GM12874 (cell line): Measurements from ENCODE around the gene PANX1.

Source experiments
- TF ChIP-seq, protein P1 (sequence below): IDR thresholded peaks from 2 replicates; pipeline ENCODE4 v1.5.1; 2011; ENCODE audit warnings: low read depth, mild to moderate bottlenecking, control low read depth, low read length, moderate library complexity; ENCODE audit not compliant: insufficient read depth

Gene PANX1

DNA sequence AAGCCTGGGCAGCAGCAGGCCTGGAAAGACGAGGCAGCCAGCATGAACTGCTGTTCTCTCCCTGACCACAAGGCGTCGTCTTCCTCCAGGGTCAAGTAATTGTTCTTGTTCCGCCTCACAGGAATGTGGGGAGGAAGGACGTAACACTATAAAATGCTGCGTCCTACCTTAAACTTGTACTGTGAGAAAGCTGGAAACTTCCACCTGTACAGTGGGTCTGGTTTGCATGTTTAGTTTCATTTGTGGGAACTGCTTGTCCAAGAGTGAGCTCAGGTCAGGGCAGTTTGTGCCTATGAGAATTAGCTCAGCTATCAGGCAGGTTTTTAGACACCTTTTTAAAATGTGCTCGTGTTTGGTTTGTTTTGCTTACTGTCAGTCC, 55.2 kb downstream of the PANX1 start:
- TF ChIP-seq, protein P1, sequence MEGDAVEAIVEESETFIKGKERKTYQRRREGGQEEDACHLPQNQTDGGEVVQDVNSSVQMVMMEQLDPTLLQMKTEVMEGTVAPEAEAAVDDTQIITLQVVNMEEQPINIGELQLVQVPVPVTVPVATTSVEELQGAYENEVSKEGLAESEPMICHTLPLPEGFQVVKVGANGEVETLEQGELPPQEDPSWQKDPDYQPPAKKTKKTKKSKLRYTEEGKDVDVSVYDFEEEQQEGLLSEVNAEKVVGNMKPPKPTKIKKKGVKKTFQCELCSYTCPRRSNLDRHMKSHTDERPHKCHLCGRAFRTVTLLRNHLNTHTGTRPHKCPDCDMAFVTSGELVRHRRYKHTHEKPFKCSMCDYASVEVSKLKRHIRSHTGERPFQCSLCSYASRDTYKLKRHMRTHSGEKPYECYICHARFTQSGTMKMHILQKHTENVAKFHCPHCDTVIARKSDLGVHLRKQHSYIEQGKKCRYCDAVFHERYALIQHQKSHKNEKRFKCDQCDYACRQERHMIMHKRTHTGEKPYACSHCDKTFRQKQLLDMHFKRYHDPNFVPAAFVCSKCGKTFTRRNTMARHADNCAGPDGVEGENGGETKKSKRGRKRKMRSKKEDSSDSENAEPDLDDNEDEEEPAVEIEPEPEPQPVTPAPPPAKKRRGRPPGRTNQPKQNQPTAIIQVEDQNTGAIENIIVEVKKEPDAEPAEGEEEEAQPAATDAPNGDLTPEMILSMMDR, result peak; percentile 79

DNA sequence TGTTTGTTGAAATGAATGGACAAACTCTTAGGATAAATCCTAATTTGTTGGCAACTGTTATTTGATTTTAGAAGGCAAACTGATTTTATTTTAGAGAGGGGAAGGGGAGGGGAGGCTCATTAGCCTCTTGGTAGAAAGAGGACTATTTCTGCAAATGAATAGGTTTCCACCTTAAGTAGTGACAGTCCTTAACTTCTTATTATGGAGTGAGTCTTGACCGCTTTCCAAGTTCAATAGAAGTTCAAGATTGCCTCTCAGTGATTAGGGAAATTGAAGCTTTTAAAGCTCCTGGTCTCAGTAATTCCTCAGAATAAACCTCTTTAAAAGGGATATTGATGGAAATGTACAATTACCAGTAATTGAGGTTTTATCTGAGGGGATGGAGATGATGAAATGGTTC, 55.7 kb downstream of the PANX1 start:
- TF ChIP-seq, protein P1, result no peak

DNA sequence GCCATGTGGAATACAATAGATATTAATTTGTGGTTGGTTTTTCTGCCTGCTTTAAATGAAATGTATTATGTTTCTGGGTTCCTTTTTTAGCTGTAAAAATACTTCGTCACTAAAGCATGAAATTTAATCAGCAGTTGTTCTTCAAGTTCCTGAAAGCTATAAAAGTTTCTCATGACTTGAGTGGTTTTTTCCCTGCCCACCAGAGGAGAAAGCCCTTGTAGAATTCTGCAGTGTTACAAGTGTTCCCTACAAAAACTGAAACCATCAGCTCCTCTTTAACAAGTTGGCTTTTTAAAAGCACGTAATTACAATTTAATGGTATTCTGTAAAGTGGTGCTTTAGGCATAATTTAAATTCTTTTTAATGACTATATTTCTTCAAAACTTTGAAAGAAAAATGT, 56.2 kb downstream of the PANX1 start:
- TF ChIP-seq, protein P1, result no peak

DNA sequence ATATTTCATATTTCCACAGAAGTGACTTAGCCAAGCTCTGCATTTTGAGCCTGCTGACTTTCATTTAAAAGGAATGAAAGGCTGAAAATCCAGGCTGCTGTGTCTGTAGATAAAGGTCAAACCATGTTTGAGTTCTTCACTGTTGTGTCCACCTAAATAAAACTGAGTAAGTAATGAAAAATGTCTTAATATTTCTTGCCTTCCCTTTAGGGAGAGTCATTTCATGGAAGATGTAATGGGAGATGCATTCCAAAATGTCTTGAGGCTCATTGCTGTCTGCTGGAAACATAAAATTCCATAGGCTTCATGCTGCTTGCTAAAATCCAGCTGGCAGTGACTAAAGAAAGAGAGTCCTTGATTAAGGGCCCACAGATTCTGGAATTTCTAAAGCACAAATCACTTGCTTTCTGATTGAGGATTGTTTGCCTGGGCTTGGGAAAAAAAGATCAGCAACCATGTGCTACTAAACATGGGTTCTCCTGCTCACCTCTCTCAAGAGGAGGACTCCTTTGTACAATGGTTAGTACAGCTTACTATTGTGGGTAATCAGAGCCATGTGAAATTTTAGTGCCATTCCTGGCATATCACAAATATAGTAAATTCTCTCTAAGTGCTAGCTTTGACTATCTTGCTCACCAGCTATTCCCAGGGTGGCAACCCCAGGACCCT, 56.9 kb downstream of the PANX1 start:
- TF ChIP-seq, protein P1, result no peak

DNA sequence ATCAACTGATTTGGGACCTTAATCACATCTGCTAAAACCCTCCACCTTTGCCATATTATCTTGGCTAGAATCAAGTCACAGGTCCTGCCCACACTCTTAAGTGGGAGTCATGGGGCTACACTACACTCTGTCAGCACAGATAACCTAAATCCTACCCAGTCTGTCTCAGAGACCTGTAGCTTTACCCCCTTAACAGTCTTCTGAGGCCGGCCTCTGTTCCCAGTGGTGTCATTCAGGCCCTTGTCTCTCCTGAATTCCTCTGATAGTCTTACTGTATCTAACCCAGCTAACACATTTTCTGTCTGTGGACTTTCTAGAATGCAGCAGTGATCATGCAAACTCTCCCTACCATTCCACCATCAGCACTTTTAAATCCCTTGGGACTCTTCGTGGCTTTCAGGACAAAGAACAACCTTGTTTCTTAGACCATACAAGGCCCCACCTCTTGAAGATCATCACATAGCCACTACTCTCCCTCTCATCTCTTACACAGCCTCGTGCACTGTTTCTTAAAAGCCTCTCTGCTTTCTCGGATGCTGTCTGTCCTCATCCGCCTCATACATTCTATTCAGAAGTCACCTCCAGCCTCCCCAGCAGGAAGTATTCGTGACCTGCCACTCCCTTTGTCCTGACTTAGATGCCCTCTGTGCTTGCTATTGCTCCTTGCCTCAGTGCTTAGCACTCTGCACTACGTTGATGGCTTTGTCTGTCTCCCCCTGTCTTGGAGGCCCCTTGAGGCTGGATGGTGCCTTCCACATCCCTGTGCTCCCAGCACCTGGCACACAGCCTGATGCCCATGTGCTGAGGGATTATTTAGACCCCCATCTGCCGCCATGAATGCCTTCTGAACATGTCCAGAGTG, 57.9 kb downstream of the PANX1 start:
- TF ChIP-seq, protein P1, result no peak

DNA sequence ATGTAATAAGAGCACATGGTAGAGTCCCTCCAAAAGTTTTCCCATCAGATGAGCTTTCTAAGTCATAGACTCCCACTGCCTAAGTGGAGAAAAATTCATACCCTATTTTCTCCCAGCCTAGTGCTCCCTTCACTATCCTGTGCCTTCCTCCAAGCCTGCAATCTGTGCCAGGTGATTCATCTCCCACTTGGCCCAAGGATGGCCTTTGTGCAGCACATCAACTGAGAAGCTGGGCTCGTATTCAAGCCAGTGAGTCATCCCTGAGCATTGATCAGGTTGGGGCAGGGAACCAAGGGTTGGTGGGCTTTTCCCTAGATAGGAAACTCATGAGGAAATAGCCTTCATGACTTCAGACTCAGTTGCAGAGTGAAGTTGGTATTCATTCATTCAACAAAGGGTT, 64.6 kb downstream of the PANX1 start:
- TF ChIP-seq, protein P1, result no peak

DNA sequence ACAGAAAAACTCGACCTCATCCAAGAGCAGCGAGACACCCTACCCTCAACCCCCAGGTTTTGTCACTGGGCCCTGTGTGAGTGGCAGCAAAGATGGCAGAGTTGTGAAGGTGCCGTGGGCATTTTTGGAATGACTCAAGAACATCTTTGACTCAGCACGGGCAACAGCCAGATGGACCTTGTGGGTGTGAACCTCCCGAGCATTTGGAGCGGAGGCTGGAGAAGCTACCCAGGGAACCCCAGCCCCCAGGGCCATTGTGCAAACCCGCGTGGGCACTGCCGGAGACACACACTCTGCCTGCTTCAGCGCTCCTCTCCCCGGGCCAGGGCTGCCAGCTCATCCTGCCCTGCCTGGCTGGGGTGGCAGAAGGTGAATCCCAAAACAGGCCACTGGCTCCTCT, 66.1 kb downstream of the PANX1 start:
- TF ChIP-seq, protein P1, result no peak
